ENCODE results near the gene OPHN1.
"Not testable (repeated sequence)": the region's sequence is repeated elsewhere in the genome, so short reads cannot be mapped to it uniquely, and the experiment has no call there.

Gene OPHN1

DNA sequence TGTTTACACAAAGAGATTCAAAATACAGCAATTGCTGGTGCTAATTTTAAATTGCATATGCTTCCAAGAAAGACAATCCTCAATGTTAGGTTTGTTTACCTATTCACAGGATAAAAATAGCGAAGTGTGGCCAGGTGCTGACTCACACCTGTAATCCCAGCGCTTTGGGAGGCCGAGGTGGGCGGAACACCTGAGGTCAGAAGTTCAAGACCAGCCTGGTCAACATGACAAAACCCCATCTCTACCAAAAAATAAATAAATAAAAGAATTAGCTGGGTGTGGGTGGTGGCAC lies 77.7 kb downstream of the OPHN1 start:
- Mint-ChIP-seq H3K36me3 (no peaks in the 10 kb centered on the region), H3K4me1 (ENCODE audit: low read depth) (no peaks in the 10 kb centered on the region), H3K9me3 (ENCODE audit: low read depth) (no peaks in the 10 kb centered on the region)

DNA sequence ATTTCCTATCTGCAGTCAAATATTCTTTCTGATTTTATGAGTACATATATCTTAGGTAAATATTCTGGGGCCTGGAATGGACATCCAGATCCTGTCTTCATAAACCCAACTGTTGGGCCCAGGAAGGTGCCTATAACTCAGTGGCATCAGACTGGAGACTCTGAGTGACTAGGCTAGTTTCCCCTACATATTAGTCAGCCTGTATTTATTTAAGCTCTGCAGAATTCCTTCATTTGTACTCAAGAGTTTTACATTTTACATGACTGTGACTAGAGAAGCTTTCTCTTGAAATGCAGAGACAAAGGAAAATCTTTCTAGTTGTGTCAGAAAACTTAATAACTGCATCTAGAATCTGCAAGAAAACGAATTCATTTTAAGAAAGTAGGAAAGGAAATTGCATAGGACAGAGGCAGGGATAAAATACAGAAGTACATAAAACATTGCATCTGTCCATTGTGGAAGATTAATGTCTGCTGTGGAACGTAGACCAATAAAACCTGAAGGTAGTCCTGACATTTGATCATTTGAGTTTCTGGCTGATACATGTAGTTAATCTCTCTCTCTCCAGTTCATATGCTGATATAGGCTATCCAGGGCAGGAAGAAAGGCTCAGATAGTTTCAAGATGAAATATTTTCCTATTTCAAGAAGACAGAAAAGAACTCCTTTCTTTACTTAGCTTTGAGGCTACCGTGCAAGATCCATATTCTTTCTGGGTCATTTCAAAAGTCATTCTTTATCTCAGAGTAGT lies 78.2 kb downstream of the OPHN1 start:
- H3K4me1 Mint-ChIP-seq (ENCODE audit: low read depth): no peaks in the 10 kb centered on the region
- H3K9me3 Mint-ChIP-seq (ENCODE audit: low read depth): no peaks in the 10 kb centered on the region
- no peak overlapping the region for H3K4me3 Mint-ChIP-seq
- H3K27ac Mint-ChIP-seq: no peak overlapping the region
- no peaks in the 10 kb centered on the region for H3K36me3 Mint-ChIP-seq
- H3K27me3 Mint-ChIP-seq: no peaks in the 10 kb centered on the region

More for the DNA sequence above, 77.7 kb downstream of the OPHN1 start:
- Mint-ChIP-seq H3K4me3 (no peak overlapping the region), H3K27me3 (no peaks in the 10 kb centered on the region), H3K27ac (no peak overlapping the region)

DNA sequence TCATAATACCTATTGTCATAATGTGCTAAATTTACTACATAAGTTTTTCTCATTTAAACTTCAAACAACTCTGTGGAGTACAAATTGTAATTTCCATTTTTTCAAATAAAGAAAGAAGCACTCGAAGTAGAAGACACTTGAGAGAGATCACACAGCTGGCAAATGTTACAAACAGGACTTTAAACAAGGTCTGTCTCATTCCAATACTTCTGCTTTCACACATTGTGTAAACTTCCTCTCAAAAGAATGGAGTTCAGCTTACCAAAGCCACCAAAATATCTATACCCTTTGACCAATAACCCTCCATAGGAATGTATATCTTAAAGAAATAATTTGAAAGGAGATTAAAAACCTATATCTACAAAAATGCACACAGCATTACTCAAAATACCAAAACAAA lies 88.3 kb downstream of the OPHN1 start:
- no peaks in the 10 kb centered on the region for H3K9me3 Mint-ChIP-seq (ENCODE audit: low read depth)

DNA sequence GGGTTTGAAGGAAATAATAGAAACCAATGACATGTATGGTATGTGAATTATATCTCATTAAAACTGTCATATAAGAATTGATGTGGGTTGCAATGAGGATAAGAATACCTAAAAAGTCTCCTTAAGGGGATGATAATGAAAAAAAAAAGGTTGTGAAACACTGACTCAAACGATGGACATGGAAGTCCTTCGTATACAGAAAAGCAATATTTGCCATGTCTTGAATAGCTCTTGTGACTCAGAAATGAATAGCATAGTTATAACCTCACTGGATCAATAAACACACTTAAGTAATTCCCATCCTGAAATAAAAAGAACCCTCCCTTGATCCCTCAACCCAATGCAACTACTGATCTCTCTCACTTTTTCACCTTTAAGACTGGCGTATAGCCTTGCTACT lies 89.7 kb downstream of the OPHN1 start:
- no peak overlapping the region for H3K27ac Mint-ChIP-seq
- H3K27me3 Mint-ChIP-seq: no peaks in the 10 kb centered on the region
- no peaks in the 10 kb centered on the region for H3K9me3 Mint-ChIP-seq (ENCODE audit: low read depth)
- no peak overlapping the region for H3K4me3 Mint-ChIP-seq
- H3K4me1 Mint-ChIP-seq (ENCODE audit: low read depth): no peaks in the 10 kb centered on the region
- H3K36me3 Mint-ChIP-seq: no peaks in the 10 kb centered on the region

More for the DNA sequence above, 88.3 kb downstream of the OPHN1 start:
- Mint-ChIP-seq H3K36me3 (no peaks in the 10 kb centered on the region), H3K4me1 (ENCODE audit: low read depth) (no peaks in the 10 kb centered on the region), H3K4me3 (no peak overlapping the region), H3K27me3 (no peaks in the 10 kb centered on the region), H3K27ac (no peak overlapping the region)

DNA sequence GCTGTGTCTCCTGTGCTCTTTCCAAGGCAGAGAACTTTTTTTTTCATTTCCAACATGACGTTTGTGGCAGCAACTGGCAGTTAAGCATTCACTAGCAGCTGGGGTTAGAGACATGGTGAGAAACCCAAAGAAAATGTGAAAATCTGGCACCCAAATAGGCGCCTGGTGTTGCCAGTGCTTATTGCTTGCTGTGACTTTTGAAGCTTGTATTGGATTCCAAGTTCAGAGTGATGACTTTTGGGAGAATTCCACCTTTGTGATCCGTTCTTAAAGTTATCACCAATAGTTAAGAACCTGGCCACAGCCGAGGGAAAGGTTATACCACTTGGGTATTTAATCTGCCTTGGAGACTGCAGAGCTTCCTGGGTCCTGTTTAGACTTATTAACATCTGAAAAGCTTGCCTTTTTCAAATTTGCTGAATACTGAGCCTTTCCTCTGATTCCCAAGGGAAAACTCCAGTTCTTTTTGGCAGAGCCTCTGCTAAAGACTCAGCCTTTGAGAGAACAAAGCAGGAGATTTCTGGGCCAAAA lies 101.0 kb downstream of the OPHN1 start:
- Mint-ChIP-seq H3K9me3 (ENCODE audit: low read depth) (no peaks in the 10 kb centered on the region), H3K27me3 (no peaks in the 10 kb centered on the region), H3K4me3 (no peak overlapping the region), H3K36me3 (no peaks in the 10 kb centered on the region), H3K4me1 (ENCODE audit: low read depth) (no peaks in the 10 kb centered on the region), H3K27ac (no peak overlapping the region)

DNA sequence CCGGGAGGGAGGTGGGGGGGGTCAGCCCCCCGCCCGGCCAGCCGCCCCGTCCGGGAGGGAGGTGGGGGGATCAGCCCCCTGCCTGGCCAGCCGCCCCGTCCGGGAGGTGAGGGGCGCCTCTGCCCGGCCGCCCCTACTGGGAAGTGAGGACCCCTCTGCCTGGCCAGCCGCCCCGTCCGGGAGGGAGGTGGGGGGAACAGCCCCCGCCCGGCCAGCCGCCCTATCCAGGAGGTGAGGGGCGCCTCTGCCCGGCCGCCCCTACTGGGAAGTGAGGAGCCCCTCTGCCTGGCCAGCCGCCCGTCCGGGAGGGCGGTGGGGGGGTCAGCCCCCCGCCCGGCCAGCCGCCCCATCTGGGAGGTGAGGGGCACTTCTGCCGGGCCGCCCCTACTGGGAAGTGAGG lies 106.5 kb downstream of the OPHN1 start:
- H3K36me3 Mint-ChIP-seq; H3K9me3 Mint-ChIP-seq (ENCODE audit: low read depth); H3K27me3 Mint-ChIP-seq; H3K4me3 Mint-ChIP-seq; H3K27ac Mint-ChIP-seq; H3K4me1 Mint-ChIP-seq (ENCODE audit: low read depth): not testable (repeated sequence)

DNA sequence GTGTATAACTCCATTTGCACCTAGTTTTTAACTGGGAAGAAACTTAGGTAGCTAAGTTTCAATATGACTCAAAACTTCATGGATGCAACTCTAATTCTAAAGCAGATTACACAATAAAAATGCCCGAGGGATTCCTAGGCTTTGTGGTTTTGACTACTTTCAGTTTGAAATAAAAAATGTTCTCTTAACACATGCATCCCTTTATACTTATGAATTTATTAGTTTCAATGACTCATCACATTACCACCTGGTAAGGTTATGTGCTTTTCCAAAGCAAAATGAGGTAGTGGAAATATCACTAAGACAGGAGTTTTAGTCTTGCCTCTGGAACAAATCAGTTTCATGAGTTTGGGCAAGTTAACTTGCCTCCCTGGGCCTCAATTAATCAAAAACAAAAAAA lies 125.5 kb downstream of the OPHN1 start:
- Mint-ChIP-seq H3K36me3 (no peaks in the 10 kb centered on the region), H3K9me3 (ENCODE audit: low read depth) (no peaks in the 10 kb centered on the region), H3K27me3 (no peaks in the 10 kb centered on the region)

DNA sequence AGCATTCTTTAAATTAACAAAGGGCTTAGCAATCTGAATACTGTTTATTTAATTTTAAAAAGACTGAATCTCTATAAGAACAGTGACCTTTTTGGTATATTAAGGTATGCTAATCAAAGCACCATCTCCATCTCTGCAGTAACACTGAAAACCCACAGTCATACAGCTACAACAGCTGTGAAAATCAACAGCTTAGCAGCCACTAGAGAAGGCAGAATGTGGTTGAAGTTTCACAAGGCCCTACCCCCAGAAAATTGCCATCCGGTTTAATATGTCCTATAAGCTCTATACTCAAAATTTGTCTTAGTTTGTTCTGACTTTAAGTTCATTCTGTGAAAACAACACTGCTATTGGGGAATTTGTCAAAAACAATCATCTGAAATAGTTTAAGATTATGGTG lies 128.7 kb downstream of the OPHN1 start:
- Mint-ChIP-seq H3K9me3 (ENCODE audit: low read depth) (no peaks in the 10 kb centered on the region), H3K36me3 (no peaks in the 10 kb centered on the region), H3K4me1 (ENCODE audit: low read depth) (no peaks in the 10 kb centered on the region), H3K4me3 (no peak overlapping the region), H3K27ac (no peak overlapping the region), H3K27me3 (no peaks in the 10 kb centered on the region)

More for the DNA sequence above, 125.5 kb downstream of the OPHN1 start:
- Mint-ChIP-seq H3K4me3 (no peak overlapping the region), H3K27ac (no peak overlapping the region), H3K4me1 (ENCODE audit: low read depth) (no peaks in the 10 kb centered on the region)

DNA sequence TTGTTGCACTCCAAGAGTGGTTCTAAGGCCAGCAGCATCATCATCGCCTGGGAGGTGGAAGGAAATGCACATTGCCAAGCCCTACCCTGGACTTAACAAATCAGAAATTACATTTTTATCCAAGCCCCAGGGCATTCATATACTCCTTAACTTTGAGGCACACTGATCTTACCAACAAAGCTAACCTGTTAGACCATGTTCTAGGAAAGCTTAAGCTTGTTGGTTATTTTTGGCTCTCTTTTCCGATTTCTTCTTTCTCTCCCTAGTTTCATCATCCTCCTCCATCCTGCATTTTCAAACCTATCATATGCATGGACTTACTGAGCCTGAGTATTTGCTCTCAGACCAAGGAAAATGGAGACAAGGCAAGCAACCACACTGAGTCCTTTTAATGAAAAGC lies 133.4 kb downstream of the OPHN1 start:
- no peak overlapping the region for H3K4me3 Mint-ChIP-seq
- no peaks in the 10 kb centered on the region for H3K9me3 Mint-ChIP-seq (ENCODE audit: low read depth)
- H3K4me1 Mint-ChIP-seq (ENCODE audit: low read depth): no peaks in the 10 kb centered on the region
- H3K27me3 Mint-ChIP-seq: no peaks in the 10 kb centered on the region
- no peak overlapping the region for H3K27ac Mint-ChIP-seq
- no peaks in the 10 kb centered on the region for H3K36me3 Mint-ChIP-seq

DNA sequence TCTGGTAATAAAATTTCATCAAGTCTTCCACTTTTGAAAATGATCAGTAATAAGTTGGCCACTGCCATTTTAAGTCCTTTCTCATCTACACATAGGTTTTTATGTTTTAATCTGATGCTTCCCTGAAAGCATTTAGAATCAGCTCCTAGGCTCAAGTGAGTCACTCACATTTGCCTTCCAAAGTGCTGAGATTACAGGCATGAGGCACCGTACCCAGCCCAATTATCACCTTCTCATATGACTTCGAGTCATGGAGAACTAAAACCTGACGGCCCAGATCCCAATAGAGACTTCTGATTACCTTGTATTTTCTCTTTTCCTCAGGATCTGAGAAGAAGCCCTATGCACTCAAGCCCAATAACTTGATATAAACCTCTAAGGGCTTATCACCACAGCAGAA lies 140.8 kb downstream of the OPHN1 start:
- Mint-ChIP-seq H3K4me3 (no peak overlapping the region), H3K9me3 (ENCODE audit: low read depth) (no peaks in the 10 kb centered on the region), H3K27ac (no peak overlapping the region), H3K27me3 (no peaks in the 10 kb centered on the region), H3K36me3 (no peaks in the 10 kb centered on the region), H3K4me1 (ENCODE audit: low read depth) (no peaks in the 10 kb centered on the region)

DNA sequence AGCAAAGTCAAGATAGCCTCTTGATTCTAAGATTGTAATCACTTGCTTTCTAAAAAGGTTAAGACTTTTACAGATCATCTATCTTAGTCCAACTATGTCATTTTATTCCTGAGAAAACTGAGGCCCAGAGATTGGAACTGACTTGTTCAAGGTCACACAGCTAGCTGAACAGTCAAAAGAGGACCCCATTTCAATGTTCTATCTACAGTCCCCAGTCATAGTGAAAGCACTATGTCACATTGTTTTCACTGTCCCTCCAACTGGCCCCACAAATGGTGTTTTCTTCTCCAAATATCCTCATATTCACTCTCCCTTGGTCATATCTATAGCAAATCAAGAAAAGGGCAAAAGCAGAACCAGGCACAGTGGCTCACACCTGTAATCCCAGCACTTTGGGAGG lies 145.2 kb downstream of the OPHN1 start:
- H3K36me3 Mint-ChIP-seq: no peaks in the 10 kb centered on the region
- no peak overlapping the region for H3K4me3 Mint-ChIP-seq
- H3K27me3 Mint-ChIP-seq: no peaks in the 10 kb centered on the region
- H3K9me3 Mint-ChIP-seq (ENCODE audit: low read depth): no peaks in the 10 kb centered on the region
- no peak overlapping the region for H3K27ac Mint-ChIP-seq
- no peaks in the 10 kb centered on the region for H3K4me1 Mint-ChIP-seq (ENCODE audit: low read depth)

DNA sequence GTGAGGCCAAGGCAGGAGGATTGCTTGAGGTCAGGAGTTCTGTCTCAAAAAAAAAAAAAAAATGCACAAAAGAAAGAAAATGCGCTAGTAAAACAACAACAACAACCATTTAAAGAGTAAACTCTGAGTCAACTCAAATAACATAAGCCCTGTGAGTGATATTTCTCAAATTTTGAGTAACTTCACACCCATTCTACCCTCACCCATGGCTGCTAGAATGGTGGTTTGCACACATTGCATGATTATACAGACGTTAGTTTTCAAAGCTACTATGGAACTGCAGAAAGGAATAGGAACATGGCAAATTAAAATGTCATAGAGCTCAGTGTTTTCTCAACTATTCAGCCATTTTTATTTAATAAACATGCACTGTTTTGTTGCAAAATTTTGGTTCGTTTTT lies 145.9 kb downstream of the OPHN1 start:
- no peak overlapping the region for H3K4me3 Mint-ChIP-seq
- H3K9me3 Mint-ChIP-seq (ENCODE audit: low read depth): no peaks in the 10 kb centered on the region
- no peaks in the 10 kb centered on the region for H3K4me1 Mint-ChIP-seq (ENCODE audit: low read depth)
- H3K27me3 Mint-ChIP-seq: no peaks in the 10 kb centered on the region
- H3K36me3 Mint-ChIP-seq: no peaks in the 10 kb centered on the region
- H3K27ac Mint-ChIP-seq: no peak overlapping the region

DNA sequence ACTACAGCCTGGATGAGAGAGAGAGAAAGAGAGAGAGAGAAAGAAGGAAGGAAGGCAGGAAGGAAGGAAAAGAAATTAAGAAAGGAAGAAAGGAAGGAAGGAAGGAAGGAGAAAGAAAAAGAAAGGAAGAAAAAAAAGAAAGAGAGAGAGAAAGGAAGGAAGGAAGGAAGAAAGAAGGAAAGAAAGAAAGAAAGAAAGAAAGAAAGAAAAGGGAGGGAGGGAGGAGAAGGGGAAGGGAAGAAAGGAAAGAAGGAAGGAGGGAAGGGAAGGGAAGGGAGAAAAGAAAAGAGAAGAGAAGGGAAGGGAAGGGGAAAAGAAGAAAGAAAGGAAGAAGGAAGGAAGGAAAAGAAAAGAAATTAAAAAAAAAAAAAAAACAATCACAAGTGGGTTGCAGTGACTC lies 146.3 kb downstream of the OPHN1 start:
- no peaks in the 10 kb centered on the region for H3K4me1 Mint-ChIP-seq (ENCODE audit: low read depth)
- H3K27ac Mint-ChIP-seq: no peak overlapping the region
- H3K9me3 Mint-ChIP-seq (ENCODE audit: low read depth): no peaks in the 10 kb centered on the region
- no peaks in the 10 kb centered on the region for H3K36me3 Mint-ChIP-seq
- H3K27me3 Mint-ChIP-seq: no peaks in the 10 kb centered on the region
- no peak overlapping the region for H3K4me3 Mint-ChIP-seq

DNA sequence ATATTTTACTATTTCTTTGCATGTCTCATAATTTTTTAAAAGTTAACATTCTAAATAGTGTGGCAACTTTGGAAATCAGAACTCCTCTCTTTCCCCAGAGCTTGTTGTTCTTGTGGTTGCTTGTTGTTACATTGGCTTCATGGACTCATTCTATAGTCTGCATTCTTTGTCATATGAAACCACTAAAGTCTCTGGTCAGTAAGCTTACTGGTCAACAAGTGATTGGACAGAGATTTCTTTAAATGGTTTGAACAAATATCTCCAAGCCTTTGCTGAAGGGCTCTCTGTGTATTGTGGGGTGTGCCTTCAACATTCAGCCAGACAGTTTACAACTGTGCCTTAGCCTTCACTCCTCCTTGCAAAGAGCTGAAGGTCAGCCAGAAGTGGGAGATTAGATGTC lies 147.2 kb downstream of the OPHN1 start:
- no peak overlapping the region for H3K4me3 Mint-ChIP-seq
- H3K4me1 Mint-ChIP-seq (ENCODE audit: low read depth): no peaks in the 10 kb centered on the region
- no peaks in the 10 kb centered on the region for H3K27me3 Mint-ChIP-seq
- no peaks in the 10 kb centered on the region for H3K36me3 Mint-ChIP-seq
- H3K9me3 Mint-ChIP-seq (ENCODE audit: low read depth): no peaks in the 10 kb centered on the region
- no peak overlapping the region for H3K27ac Mint-ChIP-seq

DNA sequence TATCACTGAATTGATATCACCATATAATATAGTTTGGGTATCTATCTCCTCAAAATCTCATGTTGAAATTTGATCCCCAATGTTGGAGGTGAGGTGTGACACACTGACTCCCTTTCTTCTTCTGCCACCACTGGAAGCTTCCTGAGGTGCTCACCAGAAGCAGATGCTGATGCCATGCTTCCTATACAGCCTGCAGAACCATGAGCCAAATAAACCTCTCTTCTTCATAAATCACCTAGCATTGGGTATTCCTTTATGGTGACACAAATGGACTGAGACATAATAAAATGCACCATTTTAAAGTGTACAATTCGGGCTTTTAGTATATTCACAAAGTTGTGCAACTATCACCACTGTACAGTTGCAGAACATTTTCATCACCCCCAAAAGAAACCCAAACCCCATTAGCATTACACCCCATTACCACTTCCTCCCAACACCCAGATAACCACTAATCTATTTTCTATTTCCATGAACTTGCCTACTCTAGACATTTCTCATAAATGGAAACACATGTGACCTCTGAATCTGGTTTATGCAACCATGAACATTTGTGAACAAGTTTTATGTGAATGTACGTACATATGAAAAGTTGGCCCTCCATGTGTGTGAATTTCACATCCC lies 148.9 kb downstream of the OPHN1 start:
- Mint-ChIP-seq H3K4me1 (ENCODE audit: low read depth) (no peaks in the 10 kb centered on the region), H3K36me3 (no peaks in the 10 kb centered on the region), H3K4me3 (no peak overlapping the region), H3K9me3 (ENCODE audit: low read depth) (no peaks in the 10 kb centered on the region), H3K27me3 (no peaks in the 10 kb centered on the region), H3K27ac (no peak overlapping the region)

DNA sequence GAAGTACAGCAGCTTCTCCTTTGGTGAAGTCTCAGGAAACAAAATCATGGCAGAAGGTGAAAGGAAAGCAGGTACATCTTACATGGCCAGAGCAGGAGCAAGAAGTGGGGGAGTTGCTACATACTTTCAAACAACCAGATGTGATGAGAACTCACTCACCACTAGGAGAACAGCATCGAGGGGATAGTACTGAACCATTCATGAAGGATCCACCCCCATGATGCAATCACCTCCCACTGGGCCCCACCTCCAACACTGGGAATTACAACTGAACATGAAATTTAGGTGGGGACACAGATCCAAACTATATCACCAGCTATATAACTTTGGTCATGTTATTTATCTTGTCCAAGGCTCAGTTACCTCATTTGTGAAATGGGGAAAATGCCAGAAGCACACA lies 159.4 kb downstream of the OPHN1 start:
- Mint-ChIP-seq H3K27me3 (no peaks in the 10 kb centered on the region), H3K36me3 (no peaks in the 10 kb centered on the region), H3K4me3 (no peak overlapping the region), H3K9me3 (ENCODE audit: low read depth) (no peaks in the 10 kb centered on the region), H3K27ac (no peak overlapping the region), H3K4me1 (ENCODE audit: low read depth) (no peaks in the 10 kb centered on the region)

Data from activated naive CD8-positive, alpha-beta T cell (primary cell).